Lung (tissue), 12 donors: Measurements from ENCODE around the gene NOX4. TPM values are rescaled to one million over a fixed set of nuclear protein-coding genes. Genes with fewer than 3 reads are reported as not detected.

Source experiments
- ATAC-seq: fragments of 200-7000 bp; cut with Tn5 transposase; one replicate; pipeline ENCODE4 v1.9.1; 2020; ENCODE audit warnings: moderate number of reproducible peaks; ENCODE audit not compliant: insufficient read depth, low FRiP score
- DNase-seq, 3 donors: peaks; one replicate each; pipeline ENCODE4 v3.0.0-alpha.2; 2013 to 2017
- H3K27ac ChIP-seq, 2 donors: one replicate each; pipeline ENCODE4 v1.5.1; 2013; ENCODE audit warnings: mild to moderate bottlenecking in 2 of 2, moderate library complexity in 2 of 2, control low read depth in 1 of 2, inconsistent platforms in 1 of 2, low read depth in 1 of 2, low read length in 1 of 2
- H3K27me3 ChIP-seq, 3 donors: one replicate each; pipeline ENCODE4 v1.5.1; 2013; ENCODE audit warnings: low read length in 2 of 3; ENCODE audit not compliant: control insufficient read depth in 3 of 3, insufficient read depth in 3 of 3
- H3K36me3 ChIP-seq, 4 donors: one replicate each; pipeline ENCODE4 v1.5.1; 2013; ENCODE audit warnings: low read length in 4 of 4, mild to moderate bottlenecking in 1 of 4, moderate library complexity in 1 of 4; ENCODE audit not compliant: control insufficient read depth in 4 of 4, insufficient read depth in 4 of 4
- H3K4me1 ChIP-seq, 5 donors: one replicate each; pipeline ENCODE4 v1.5.1; 2013; ENCODE audit warnings: low read length in 5 of 5, mild to moderate bottlenecking in 2 of 5, moderate library complexity in 1 of 5; ENCODE audit not compliant: control insufficient read depth in 5 of 5, insufficient read depth in 5 of 5
- H3K4me3 ChIP-seq: one replicate; pipeline ENCODE4 v1.5.1; 2013; ENCODE audit warnings: mild to moderate bottlenecking, control low read depth, moderate library complexity
- H3K9ac ChIP-seq, 2 donors: one replicate each; pipeline ENCODE4 v1.5.1; 2013; ENCODE audit warnings: low read length in 2 of 2, control low read depth in 1 of 2; ENCODE audit not compliant: insufficient read depth in 1 of 2
- H3K9me3 ChIP-seq, 4 donors: one replicate each; pipeline ENCODE4 v1.5.1; 2013; ENCODE audit warnings: low read length in 3 of 4, mild to moderate bottlenecking in 1 of 4, moderate library complexity in 1 of 4; ENCODE audit not compliant: control insufficient read depth in 4 of 4, insufficient read depth in 3 of 4
- WGBS, 2 donors: extraction: QIAGEN DNeasy Blood & Tissue Kit; methylation state at CpG; one replicate each; pipeline ENCODE4 v1.1.7; 2013; 5-methylcytosine and 5-hydroxymethylcytosine counted together
- polyA plus RNA-seq, 2 donors: library from polyadenylated mRNA; stranded (reverse); fragments of 200-250 nt; gene quantifications; one replicate each; pipeline ENCODE4 v1.2.1, GENCODE V29; 2013
- total RNA-seq, 2 donors: library from RNA; depleted of rRNA in 1 of 2; stranded (reverse); fragments of >200 nt in 1 of 2; gene quantifications; one replicate each; pipeline ENCODE4 v1.2.1, GENCODE V29; 2014 to 2021
- TF ChIP-seq, protein P1 (sequence below): IDR thresholded peaks from 2 replicates; pipeline ENCODE4 v1.5.1; 2012; ENCODE audit warnings: mild to moderate bottlenecking; ENCODE audit errors: control extremely low read depth, extremely low read depth
- donor health status: control.
- donor health status: control.
- donor health status: Bipolar disorder and iron deficiency.
- donor health status: healthy.
- donor health status: DM: yes; HTN: yes; CAD: no.

NOX4 gene
- total and polyA plus RNA-seq, 4 donors: 0.46 to 2.3 (median 1.2) TPM

DNA sequence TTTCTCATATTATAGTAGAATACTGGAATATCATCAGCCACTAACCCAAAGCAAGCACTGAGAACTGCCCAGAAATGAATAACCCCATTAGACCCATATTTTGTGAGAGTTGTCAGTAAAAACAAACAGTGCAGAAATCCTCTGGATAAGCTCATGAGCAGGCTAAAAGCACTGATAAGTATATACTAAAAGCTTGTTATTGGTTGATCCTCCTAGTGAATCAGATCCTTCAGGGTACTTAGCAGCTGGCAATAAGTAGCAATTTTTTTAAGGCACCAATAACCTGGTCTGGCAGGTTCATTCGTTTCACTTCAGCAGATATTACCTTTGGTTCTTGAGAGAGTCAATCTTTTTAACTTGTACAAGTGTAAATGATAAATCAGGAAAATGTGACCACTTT, 1.2 kb downstream of the NOX4 start:
- peaks cover 0 to 21% (median 0%) of the 10 kb centered on the region in 5 donors for H3K4me1 ChIP-seq
- no peak overlapping the region for H3K9ac ChIP-seq
- peaks cover 0 to 2% (median 0%) of the 10 kb centered on the region in 4 donors for H3K9me3 ChIP-seq
- TF ChIP-seq, protein P1, sequence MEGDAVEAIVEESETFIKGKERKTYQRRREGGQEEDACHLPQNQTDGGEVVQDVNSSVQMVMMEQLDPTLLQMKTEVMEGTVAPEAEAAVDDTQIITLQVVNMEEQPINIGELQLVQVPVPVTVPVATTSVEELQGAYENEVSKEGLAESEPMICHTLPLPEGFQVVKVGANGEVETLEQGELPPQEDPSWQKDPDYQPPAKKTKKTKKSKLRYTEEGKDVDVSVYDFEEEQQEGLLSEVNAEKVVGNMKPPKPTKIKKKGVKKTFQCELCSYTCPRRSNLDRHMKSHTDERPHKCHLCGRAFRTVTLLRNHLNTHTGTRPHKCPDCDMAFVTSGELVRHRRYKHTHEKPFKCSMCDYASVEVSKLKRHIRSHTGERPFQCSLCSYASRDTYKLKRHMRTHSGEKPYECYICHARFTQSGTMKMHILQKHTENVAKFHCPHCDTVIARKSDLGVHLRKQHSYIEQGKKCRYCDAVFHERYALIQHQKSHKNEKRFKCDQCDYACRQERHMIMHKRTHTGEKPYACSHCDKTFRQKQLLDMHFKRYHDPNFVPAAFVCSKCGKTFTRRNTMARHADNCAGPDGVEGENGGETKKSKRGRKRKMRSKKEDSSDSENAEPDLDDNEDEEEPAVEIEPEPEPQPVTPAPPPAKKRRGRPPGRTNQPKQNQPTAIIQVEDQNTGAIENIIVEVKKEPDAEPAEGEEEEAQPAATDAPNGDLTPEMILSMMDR: no peak
- DNase-seq: peak in 1 of 3 donors; percentile 6
- no peaks in the 10 kb centered on the region for H3K27me3 ChIP-seq
- H3K36me3 ChIP-seq: no peaks in the 10 kb centered on the region
- 57 to 77% methylated on average over 1 of the region's 1 CpG for WGBS, 2 donors
- no peak overlapping the region for H3K27ac ChIP-seq
- no peak for ATAC-seq
- no peak overlapping the region for H3K4me3 ChIP-seq

DNA sequence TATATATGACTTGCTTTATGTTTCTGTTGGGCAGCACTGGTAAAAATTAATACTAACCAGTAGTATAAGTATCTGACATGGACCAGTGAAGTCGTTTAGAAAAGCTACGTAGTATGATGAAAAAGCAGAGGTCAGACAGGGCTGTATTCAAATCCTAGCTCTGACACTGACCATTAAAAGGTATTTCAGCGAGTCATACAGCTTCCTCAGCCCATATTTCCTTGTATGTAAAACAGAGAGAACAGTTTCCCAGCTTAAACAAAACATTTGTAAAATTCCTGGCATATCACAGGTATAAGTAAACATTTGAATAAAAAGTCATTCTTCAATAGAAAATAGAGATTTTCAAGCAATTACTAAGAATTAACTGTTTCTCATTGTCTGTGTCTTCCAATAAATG, 4.2 kb downstream of the NOX4 start:
- no peaks in the 10 kb centered on the region for H3K27me3 ChIP-seq
- 75 to 85% methylated on average over 3 of the region's 3 CpGs for WGBS, 2 donors
- no peaks in the 10 kb centered on the region for H3K36me3 ChIP-seq
- DNase-seq (no peak), ATAC-seq (no peak)
- TF ChIP-seq, protein P1: no peak
- no peak overlapping the region for H3K27ac ChIP-seq
- H3K4me1 ChIP-seq: peaks cover 0 to 17% (median 0%) of the 10 kb centered on the region in 5 donors
- H3K9me3 ChIP-seq: no peaks in the 10 kb centered on the region
- H3K9ac ChIP-seq: no peak overlapping the region
- H3K4me3 ChIP-seq: no peak overlapping the region

DNA sequence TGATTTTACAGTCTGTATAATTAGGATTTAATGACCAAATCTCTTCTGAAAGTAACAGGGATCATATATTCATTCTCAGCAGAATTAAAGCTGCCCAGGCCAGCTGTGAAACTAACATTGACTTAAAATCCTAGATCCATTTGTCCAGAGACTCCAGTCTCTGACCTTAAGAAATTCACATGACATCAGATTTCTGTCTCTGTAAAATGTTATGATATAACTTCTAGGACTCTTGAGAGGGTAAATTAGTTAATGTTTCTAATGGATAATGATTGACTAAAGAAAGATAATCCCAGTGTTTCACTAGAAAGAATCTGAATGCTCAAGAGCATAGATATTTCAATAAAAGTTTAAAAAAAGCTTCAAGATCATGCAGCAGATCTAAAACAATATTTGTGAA, 6.3 kb downstream of the NOX4 start:
- Histone ChIP-seq H3K36me3 (no peaks in the 10 kb centered on the region), H3K9me3 (no peaks in the 10 kb centered on the region), H3K4me1 (peaks cover 0 to 3% (median 0%) of the 10 kb centered on the region in 5 donors), H3K9ac (no peak overlapping the region), H3K27ac (no peak overlapping the region), H3K4me3 (no peak overlapping the region), H3K27me3 (no peaks in the 10 kb centered on the region)
- TF ChIP-seq, protein P1: no peak
- ATAC-seq: no peak
- DNase-seq: peak in 2 of 3 donors; percentile 15 to 20

DNA sequence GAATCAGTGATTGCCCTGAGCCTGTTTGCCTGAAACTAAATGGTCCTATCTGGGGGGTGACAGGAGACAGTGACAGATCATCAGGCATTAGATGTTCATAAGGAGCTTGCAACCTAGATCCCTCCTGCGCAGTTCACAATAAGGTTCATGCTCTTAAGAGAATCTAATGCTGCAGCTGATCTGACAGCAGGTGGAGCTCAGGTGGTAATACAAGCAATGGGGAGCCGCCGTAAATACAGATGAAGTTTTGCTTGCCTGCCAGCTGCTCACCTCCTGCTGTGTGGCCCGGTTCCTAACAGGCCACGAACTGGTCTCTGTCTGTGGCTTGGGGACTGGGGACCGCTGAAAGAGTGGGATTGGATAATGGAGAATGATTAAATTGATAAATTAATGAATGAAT, 14.0 kb downstream of the NOX4 start:
- WGBS, 2 donors: 81 to 83% methylated on average over 6 of the region's 6 CpGs
- Histone ChIP-seq H3K4me3 (no peak overlapping the region), H3K27me3 (no peaks in the 10 kb centered on the region), H3K9me3 (no peaks in the 10 kb centered on the region), H3K36me3 (no peaks in the 10 kb centered on the region), H3K9ac (no peak overlapping the region), H3K4me1 (no peaks in the 10 kb centered on the region), H3K27ac (no peak overlapping the region)
- DNase-seq: no peak
- ATAC-seq: no peak
- TF ChIP-seq, protein P1: no peak
